Testis (tissue), 2 donors: ENCODE data around the gene SMOC2.

Experiments
- POLR2A ChIP-seq: fragments of 450-650 bp; IDR thresholded peaks from one replicate; pipeline ENCODE4 v1.6.1; 2017; ENCODE audit warnings: antibody characterized with exemption, mild to moderate bottlenecking, moderate library complexity
- TF ChIP-seq, protein P1 (sequence below), 3 experiments: fragments of 450-650 bp in 2 of 3; fragments of 200-600 bp in 1 of 3; sonication (generic) in 1 of 3; IDR thresholded peaks; one replicate each; pipeline ENCODE4 v1.5.1; 2016 to 2019; ENCODE audit warnings: antibody characterized with exemption in 3 of 3, mild to moderate bottlenecking in 2 of 3, moderate library complexity in 1 of 3

DNA sequence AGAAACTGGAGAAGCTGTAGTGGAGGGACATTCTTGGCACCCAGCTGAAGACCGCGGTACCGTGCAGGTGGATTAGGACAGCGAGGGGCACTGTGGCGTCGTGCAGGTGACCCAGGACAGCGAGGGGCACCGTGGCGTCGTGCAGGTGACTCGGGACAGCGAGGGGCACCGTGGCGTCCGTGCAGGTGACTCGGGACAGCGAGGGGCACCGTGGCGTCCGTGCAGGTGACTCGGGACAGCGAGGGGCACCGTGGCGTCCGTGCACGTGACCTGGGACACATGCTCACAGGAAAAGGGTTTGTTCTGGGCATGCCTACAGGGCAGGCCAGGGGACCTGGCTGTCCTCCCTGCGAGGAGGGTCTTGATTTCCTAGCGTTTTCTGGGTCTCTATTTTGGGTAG, 29.2 kb upstream of the SMOC2 start:
- TF ChIP-seq, protein P1, sequence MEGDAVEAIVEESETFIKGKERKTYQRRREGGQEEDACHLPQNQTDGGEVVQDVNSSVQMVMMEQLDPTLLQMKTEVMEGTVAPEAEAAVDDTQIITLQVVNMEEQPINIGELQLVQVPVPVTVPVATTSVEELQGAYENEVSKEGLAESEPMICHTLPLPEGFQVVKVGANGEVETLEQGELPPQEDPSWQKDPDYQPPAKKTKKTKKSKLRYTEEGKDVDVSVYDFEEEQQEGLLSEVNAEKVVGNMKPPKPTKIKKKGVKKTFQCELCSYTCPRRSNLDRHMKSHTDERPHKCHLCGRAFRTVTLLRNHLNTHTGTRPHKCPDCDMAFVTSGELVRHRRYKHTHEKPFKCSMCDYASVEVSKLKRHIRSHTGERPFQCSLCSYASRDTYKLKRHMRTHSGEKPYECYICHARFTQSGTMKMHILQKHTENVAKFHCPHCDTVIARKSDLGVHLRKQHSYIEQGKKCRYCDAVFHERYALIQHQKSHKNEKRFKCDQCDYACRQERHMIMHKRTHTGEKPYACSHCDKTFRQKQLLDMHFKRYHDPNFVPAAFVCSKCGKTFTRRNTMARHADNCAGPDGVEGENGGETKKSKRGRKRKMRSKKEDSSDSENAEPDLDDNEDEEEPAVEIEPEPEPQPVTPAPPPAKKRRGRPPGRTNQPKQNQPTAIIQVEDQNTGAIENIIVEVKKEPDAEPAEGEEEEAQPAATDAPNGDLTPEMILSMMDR (IDR thresholded peaks at IDR 0.05), result no peak
- no peak for TF ChIP-seq POLR2A
